Hepatocyte (in vitro differentiated cells): ENCODE data around the gene SERPINB13. TPM values are rescaled to one million over a fixed set of nuclear protein-coding genes. Genes with fewer than 3 reads are reported as not detected.

Source experiments
- DNase-seq: peaks from one replicate; pipeline ENCODE4 v3.0.0-alpha.2; 2016; ENCODE audit warnings: low spot score
- H2AFZ ChIP-seq: fragments of 200-600 bp; sonication (generic); 2 replicates; pipeline ENCODE4 v1.6.0; 2016; ENCODE audit warnings: antibody characterized with exemption, mild to moderate bottlenecking
- H3K27ac ChIP-seq: fragments of 200-600 bp; sonication (generic); 2 replicates; pipeline ENCODE4 v1.5.1; 2016; ENCODE audit warnings: mild to moderate bottlenecking
- H3K27me3 ChIP-seq: fragments of 200-600 bp; sonication (generic); 2 replicates; pipeline ENCODE4 v1.6.1; 2016
- H3K36me3 ChIP-seq: fragments of 200-600 bp; sonication (generic); replicated peaks from 2 replicates; pipeline ENCODE4 v1.5.1; 2016; ENCODE audit warnings: low read depth; ENCODE audit not compliant: insufficient read depth
- H3K4me1 ChIP-seq: fragments of 200-600 bp; sonication (generic); 2 replicates; pipeline ENCODE4 v1.5.1; 2016; ENCODE audit warnings: mild to moderate bottlenecking, moderate library complexity; ENCODE audit not compliant: insufficient read depth
- H3K4me2 ChIP-seq: fragments of 200-600 bp; sonication (generic); 2 replicates; pipeline ENCODE4 v1.6.0; 2016
- H3K4me3 ChIP-seq: fragments of 200-600 bp; sonication (generic); 2 replicates; pipeline ENCODE4 v1.5.1; 2016; ENCODE audit warnings: mild to moderate bottlenecking
- H3K79me2 ChIP-seq: fragments of 200-600 bp; sonication (generic); 2 replicates; pipeline ENCODE4 v1.6.0; 2017; ENCODE audit warnings: mild to moderate bottlenecking
- H3K9me2 ChIP-seq: fragments of 200-600 bp; sonication (generic); replicated peaks from 2 replicates; pipeline ENCODE4 v1.6.0; 2017; ENCODE audit warnings: mild to moderate bottlenecking; ENCODE audit not compliant: insufficient read depth
- H3K9me3 ChIP-seq: fragments of 200-600 bp; sonication (generic); 2 replicates; pipeline ENCODE4 v1.5.1; 2016; ENCODE audit warnings: low read depth, mild to moderate bottlenecking
- H4K20me1 ChIP-seq: fragments of 200-600 bp; sonication (generic); 2 replicates; pipeline ENCODE4 v1.6.0; 2016; ENCODE audit warnings: mild to moderate bottlenecking; ENCODE audit not compliant: insufficient read depth, poor library complexity, severe bottlenecking
- EZH2 ChIP-seq: fragments of 200-600 bp; sonication (generic); IDR thresholded peaks from 2 replicates; pipeline ENCODE4 v1.6.1; 2016; ENCODE audit warnings: antibody characterized with exemption, mild to moderate bottlenecking, borderline replicate concordance
- EZH2phosphoT487 ChIP-seq: fragments of 200-600 bp; sonication (generic); IDR thresholded peaks from one replicate; pipeline ENCODE4 v1.6.1; 2018; ENCODE audit warnings: antibody characterized with exemption, mild to moderate bottlenecking, low read depth, moderate library complexity; ENCODE audit not compliant: unreplicated experiment, severe bottlenecking
- WGBS: methylation state at CpG from one replicate; pipeline ENCODE4 v1.1.6; 2016; ENCODE audit warnings: low lambda C conversion rate; ENCODE audit errors: missing lambda C conversion rate; 5-methylcytosine and 5-hydroxymethylcytosine counted together
- polyA plus RNA-seq: library from polyadenylated mRNA; unstranded; fragments of >200 nt; fragmentation: Nextera tagmentation; extraction: Ambion mirVana; gene quantifications from 2 replicates; pipeline ENCODE4 v1.2.1, GENCODE V29; 2016
- total RNA-seq: library from RNA; depleted of rRNA; stranded (reverse); fragments of >200 nt; gene quantifications from 2 replicates; pipeline ENCODE4 v1.2.3, GENCODE V29; 2014
- TF ChIP-seq, protein P1 (sequence below): fragments of 200-600 bp; sonication (generic); IDR thresholded peaks from 2 replicates; pipeline ENCODE4 v1.5.1; 2016; ENCODE audit warnings: antibody characterized with exemption, mild to moderate bottlenecking; ENCODE audit not compliant: poor library complexity

The SERPINB13 gene
- total and polyA plus RNA-seq, 2 experiments from 2014 or later = 0.28 TPM; not detected in 1

- H3K4me2 ChIP-seq = no peak overlapping the region
- no peak overlapping the region for H3K27ac ChIP-seq
- H3K27me3 ChIP-seq = no peaks in the 10 kb centered on the region
- DNase-seq = no peak
- no peaks in the 10 kb centered on the region for H3K79me2 ChIP-seq
- WGBS = 86% methylated on average over 2 of the region's 2 CpGs
- H3K36me3 ChIP-seq = no peaks in the 10 kb centered on the region
- TF ChIP-seq, protein P1, sequence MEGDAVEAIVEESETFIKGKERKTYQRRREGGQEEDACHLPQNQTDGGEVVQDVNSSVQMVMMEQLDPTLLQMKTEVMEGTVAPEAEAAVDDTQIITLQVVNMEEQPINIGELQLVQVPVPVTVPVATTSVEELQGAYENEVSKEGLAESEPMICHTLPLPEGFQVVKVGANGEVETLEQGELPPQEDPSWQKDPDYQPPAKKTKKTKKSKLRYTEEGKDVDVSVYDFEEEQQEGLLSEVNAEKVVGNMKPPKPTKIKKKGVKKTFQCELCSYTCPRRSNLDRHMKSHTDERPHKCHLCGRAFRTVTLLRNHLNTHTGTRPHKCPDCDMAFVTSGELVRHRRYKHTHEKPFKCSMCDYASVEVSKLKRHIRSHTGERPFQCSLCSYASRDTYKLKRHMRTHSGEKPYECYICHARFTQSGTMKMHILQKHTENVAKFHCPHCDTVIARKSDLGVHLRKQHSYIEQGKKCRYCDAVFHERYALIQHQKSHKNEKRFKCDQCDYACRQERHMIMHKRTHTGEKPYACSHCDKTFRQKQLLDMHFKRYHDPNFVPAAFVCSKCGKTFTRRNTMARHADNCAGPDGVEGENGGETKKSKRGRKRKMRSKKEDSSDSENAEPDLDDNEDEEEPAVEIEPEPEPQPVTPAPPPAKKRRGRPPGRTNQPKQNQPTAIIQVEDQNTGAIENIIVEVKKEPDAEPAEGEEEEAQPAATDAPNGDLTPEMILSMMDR = no peak
- no peak for TF ChIP-seq EZH2
- TF ChIP-seq EZH2phosphoT487 = no peak
- H3K9me3 ChIP-seq = no peaks in the 10 kb centered on the region
- no peaks in the 10 kb centered on the region for H3K4me1 ChIP-seq
- H3K4me3 ChIP-seq = no peak overlapping the region
- no peaks in the 10 kb centered on the region for H3K9me2 ChIP-seq
- no peak overlapping the region for H2AFZ ChIP-seq
- H4K20me1 ChIP-seq = no peaks in the 10 kb centered on the region
These were observed 3.2 kb downstream of the SERPINB13 start for GRCh38 chr18:63590373-63590772.

GRCh38 chr18:63590966-63591695 is 4.0 kb downstream of the SERPINB13 start:
- WGBS = 91% methylated on average over 3 of the region's 3 CpGs
- no peaks in the 10 kb centered on the region for H3K9me3 ChIP-seq
- H3K27ac ChIP-seq = no peak overlapping the region
- H3K36me3 ChIP-seq = no peaks in the 10 kb centered on the region
- TF ChIP-seq, protein P1 = no peak
- TF ChIP-seq EZH2 = no peak
- TF ChIP-seq EZH2phosphoT487 = no peak
- no peaks in the 10 kb centered on the region for H4K20me1 ChIP-seq
- no peaks in the 10 kb centered on the region for H3K4me1 ChIP-seq
- H3K79me2 ChIP-seq = no peaks in the 10 kb centered on the region
- no peaks in the 10 kb centered on the region for H3K9me2 ChIP-seq
- no peak overlapping the region for H3K4me3 ChIP-seq
- no peak for DNase-seq
- no peak overlapping the region for H3K4me2 ChIP-seq
- no peak overlapping the region for H2AFZ ChIP-seq
- H3K27me3 ChIP-seq = no peaks in the 10 kb centered on the region

DNA sequence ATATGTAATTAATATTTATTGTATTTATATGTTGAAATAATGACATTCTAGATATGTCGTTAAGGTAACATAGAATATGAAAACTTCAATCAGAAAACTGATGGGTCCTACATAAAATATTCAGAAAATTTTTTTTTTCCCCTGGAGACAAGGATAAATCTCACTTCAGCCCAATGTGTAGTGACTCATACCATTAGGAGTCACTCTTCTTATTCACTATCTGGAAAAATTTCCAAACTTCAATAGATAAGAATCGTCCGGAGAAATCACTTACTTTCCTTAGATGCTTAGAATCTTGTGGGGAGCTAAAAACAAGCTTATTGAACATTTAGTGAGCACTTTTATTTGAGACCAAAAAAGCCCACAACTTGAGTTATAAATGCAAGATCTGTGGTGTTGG is 4.6 kb downstream of the SERPINB13 start:
- Histone ChIP-seq H3K4me2 (no peak overlapping the region), H2AFZ (no peak overlapping the region), H3K9me3 (no peaks in the 10 kb centered on the region), H3K27ac (no peak overlapping the region), H3K36me3 (no peaks in the 10 kb centered on the region), H3K4me3 (no peak overlapping the region), H3K79me2 (no peaks in the 10 kb centered on the region), H3K9me2 (no peaks in the 10 kb centered on the region), H3K27me3 (no peaks in the 10 kb centered on the region), H3K4me1 (no peaks in the 10 kb centered on the region), H4K20me1 (no peaks in the 10 kb centered on the region)
- no peak for DNase-seq
- WGBS = 75% methylated on average over 3 of the region's 3 CpGs
- TF ChIP-seq, protein P1 = no peak
- TF ChIP-seq EZH2 (no peak), EZH2phosphoT487 (no peak)
